GM19328 (cell line): Measurements from ENCODE around the gene TFCP2.
"Not testable (repeated sequence)": the region's sequence is repeated elsewhere in the genome, so short reads cannot be mapped to it uniquely, and the experiment has no call there.

Experiments
- ATAC-seq: cut with Tn5 transposase; IDR thresholded peaks from one replicate; pipeline ENCODE4 v1.9.1; 2021; ENCODE audit warnings: mild to moderate bottlenecking, moderate library complexity; ENCODE audit not compliant: unreplicated experiment

Gene TFCP2

GRCh38 chr12:51172515-51173431 lies at the start of gene TFCP2:
TFCP2 (minus strand) TSS chr12:51173135; CDS start chr12:51172422, 713 bp downstream.
- peak; percentile 95 for ATAC-seq

GRCh38 chr12:51222461-51222860 lies 49.5 kb upstream of the TFCP2 start:
- no peak for ATAC-seq

DNA sequence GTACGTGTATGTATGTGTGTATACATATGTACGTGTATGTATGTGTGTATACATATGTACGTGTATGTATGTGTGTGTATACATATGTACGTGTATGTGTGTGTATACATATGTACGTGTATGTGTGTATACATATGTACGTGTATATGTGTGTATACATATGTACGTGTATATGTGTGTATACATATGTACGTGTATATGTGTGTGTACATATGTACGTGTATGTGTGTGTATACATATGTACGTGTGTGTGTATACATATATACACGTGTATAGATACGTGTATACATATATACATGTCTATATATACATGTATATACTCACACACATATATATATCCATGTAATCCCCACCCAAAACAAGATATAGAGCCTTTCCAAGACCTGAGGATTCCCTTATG lies 46.9 kb upstream of the TFCP2 start:
- not testable (repeated sequence) for ATAC-seq

DNA sequence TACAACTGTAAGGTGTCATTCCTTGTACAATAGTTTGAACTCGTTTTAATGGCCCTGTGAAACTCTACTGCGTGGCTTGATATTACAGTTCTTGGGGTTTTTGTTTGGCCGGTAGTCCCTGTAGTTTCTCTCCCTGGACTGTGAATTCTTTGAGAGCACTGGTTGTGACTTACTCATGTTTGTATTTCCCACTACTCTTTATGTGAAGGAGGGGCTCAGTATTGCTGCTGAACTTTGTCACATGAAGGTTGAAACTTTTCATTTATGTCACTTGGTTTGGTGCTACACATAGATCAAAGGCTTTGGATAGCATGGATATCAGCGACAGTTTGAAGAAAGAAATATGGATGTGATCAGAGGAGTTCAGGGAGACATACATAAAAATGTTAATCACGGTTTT lies 46.4 kb upstream of the TFCP2 start:
- no peak for ATAC-seq

DNA sequence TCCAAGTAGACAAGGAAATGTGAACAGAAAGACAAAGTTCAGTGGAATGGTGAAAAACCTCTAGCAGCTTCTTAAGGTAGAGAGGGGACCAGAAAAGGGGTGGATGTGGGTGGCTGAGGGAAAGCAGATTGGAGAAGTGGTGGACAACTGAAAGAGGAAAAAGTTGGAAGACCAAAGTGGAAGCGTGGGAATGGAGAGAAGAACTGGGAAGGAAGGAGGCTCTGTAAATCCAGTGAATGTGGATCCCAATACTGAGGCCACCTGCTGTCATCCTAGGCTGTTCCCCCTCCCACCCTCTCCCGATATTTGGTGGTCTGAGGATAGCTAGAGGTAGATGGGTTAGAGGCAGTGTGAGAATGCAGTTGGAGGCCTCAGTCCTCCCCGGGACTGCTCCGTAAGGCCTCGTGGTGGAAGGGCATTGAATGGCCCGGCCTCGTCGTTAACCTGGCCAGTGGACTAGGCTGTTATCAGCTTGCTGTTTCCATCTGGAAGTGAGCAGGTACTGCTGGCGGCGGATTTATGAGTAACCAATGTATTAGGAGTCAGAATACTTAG lies 45.7 kb upstream of the TFCP2 start:
- no peak for ATAC-seq

DNA sequence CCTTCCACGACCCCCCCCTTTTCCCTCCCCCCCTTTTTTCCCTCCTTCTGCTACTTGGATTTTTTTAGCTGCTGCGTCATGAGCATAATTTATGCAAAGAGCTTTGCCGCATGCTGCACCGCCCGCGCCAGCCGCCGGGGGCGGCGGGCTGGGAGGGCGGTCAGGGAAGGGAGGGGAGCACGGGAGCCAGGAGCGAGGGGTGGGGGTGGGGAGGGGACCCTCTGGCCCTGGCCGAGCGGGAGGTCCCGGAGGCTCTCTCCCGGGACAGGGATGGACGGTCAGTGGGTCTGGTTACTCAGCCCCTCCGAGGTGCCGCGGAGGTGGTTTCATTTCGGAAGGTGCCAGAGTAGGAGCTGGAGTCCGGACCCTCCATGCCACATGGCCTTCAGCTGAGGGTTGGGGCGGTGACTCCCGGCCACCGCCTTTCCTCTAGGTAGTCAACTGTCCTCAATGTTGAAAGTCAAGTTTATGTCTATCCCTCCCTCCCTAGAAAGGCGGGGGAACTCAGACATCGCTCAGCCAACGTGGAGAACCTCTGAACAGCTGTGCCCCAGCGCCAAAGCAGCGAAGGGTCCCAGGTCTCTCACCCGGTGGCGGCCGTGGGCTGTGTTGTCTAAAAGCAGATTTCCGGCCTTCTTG lies 45.2 kb upstream of the TFCP2 start, which contains the start of gene POU6F1:
Gene POU6F1, minus strand, starts transcription at position 95 of the 639 bp plus-strand sequence. CDS start 11,226 bp downstream, outside the sequence.
- peak; percentile 67 for ATAC-seq

- ATAC-seq = no peak
Observed at GRCh38 chr12:51217133-51217967, 44.4 kb upstream of the TFCP2 start.

- no peak for ATAC-seq
Observed at GRCh38 chr12:51216642-51217041, 43.7 kb upstream of the TFCP2 start.

DNA sequence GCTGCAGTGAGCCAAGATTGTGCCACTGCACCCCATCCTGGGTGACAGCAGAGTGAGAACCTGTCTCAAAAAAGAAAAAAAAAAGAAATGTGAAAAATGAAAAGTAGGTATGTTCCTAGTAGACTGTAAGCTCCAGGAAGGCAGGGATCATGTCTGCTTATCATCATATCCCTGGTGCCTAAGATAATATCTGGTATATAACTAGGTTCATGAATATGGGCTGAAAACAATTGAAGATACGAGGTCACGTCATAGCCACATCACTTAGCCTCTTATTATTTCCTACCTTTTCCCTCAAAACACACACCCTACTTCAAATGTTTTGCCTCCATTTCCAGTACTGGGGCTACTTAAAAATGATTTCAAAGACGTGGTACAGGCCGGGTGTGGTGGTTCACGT lies 42.0 kb upstream of the TFCP2 start:
- ATAC-seq = no peak

- ATAC-seq = no peak
Observed at GRCh38 chr12:51210690-51211395, 37.9 kb upstream of the TFCP2 start.

GRCh38 chr12:51209259-51209658 lies 36.3 kb upstream of the TFCP2 start:
- no peak for ATAC-seq

DNA sequence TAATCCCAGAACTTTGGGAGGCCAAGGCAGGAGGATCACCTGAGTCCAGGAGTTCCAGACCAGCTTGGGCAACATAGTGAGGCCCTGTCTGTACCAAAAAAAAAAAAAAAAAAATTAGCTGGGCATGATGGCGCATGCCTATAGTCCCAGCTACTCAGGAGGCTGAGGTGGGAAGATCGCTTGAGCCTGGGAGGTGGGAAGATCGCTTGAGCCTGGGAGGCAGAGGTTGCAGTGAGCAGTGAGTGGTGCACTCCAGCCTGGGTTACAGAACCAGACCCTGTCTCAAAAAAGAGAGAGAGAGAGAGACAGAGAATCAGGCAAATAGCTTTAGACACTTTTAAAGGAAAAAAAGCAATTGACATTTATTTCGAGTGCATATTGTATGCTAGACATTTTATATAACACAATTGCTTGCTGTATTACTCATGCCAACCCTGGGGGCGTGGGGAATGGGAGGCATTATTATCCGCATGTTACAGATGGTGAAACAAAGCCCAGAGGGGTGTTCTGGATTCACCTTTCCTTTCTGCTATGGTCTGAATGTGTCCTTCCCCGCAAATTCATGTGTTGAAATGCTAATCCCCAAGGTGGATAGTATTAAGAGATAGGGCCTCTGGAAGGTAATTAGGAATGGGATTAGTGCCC lies 35.2 kb upstream of the TFCP2 start:
- ATAC-seq = no peak

- no peak for ATAC-seq
Observed at GRCh38 chr12:51205350-51205749, 32.4 kb upstream of the TFCP2 start.

DNA sequence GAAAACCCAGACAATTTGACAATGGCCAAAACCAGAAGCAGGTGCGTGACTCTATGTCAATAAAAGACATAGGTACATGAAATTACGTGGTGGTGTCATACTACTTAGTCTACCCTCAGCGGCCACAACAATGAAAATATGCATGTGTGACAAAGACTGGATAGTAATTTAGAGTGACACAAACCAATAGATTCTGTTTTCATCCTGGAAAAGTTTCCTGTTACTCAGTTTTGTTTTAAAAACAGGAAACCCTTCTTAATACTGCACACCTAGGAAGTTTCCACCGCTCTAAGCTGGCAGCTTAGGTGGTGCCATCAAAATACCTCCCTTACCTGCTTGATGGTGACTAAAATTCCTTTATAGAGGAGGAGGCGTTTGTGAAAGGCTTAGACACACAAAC lies 29.8 kb upstream of the TFCP2 start:
- no peak for ATAC-seq

GRCh38 chr12:51200806-51201205 lies 27.9 kb upstream of the TFCP2 start:
- no peak for ATAC-seq

GRCh38 chr12:51200156-51200555 lies 27.2 kb upstream of the TFCP2 start:
- no peak for ATAC-seq

GRCh38 chr12:51199366-51199945 lies 26.5 kb upstream of the TFCP2 start:
- ATAC-seq = no peak

GRCh38 chr12:51198568-51199365 lies 25.8 kb upstream of the TFCP2 start:
- no peak for ATAC-seq
